Astrocyte (in vitro differentiated cells and primary cell): Measurements from ENCODE around the gene SRSF7.

ENCODE experiments used
- EZH2 ChIP-seq: IDR thresholded peaks from 2 replicates; pipeline ENCODE4 v1.6.1; 2012; ENCODE audit warnings: mild to moderate bottlenecking, low read length, inconsistent platforms; ENCODE audit not compliant: insufficient read depth
- TF ChIP-seq, protein P1 (sequence below): IDR thresholded peaks from 2 replicates; pipeline ENCODE4 v1.5.1; 2011; ENCODE audit warnings: low read depth, mild to moderate bottlenecking, inconsistent platforms, low read length, moderate library complexity; ENCODE audit not compliant: insufficient read depth

DNA sequence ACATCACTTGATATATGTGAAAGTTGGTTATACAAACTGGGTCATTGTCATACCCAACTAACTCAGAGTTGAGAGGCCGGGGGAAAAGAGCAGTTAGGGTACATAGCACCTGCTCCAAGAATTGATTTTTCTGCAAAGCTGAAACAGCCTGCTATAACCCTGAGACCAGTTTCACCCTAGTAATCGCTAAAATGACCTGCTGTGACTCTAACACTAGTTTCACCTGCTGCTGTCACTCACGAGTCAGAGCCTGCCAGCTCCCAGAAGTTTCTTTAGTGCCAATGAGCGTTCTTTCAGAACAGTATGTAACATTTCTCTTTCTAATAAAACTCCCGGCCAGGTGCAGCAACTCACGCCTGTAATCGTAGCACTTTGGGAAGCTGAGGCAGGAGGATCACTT, 28.0 kb downstream of the SRSF7 start:
- TF ChIP-seq, protein P1, sequence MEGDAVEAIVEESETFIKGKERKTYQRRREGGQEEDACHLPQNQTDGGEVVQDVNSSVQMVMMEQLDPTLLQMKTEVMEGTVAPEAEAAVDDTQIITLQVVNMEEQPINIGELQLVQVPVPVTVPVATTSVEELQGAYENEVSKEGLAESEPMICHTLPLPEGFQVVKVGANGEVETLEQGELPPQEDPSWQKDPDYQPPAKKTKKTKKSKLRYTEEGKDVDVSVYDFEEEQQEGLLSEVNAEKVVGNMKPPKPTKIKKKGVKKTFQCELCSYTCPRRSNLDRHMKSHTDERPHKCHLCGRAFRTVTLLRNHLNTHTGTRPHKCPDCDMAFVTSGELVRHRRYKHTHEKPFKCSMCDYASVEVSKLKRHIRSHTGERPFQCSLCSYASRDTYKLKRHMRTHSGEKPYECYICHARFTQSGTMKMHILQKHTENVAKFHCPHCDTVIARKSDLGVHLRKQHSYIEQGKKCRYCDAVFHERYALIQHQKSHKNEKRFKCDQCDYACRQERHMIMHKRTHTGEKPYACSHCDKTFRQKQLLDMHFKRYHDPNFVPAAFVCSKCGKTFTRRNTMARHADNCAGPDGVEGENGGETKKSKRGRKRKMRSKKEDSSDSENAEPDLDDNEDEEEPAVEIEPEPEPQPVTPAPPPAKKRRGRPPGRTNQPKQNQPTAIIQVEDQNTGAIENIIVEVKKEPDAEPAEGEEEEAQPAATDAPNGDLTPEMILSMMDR: no peak
- TF ChIP-seq EZH2: no peak
